GM18499 (cell line): ENCODE results near the gene TTPAL.

Experiments used
- ATAC-seq: cut with Tn5 transposase; IDR thresholded peaks from one replicate; pipeline ENCODE4 v1.9.1; 2021; ENCODE audit warnings: moderate number of reproducible peaks; ENCODE audit not compliant: insufficient read depth, unreplicated experiment

TTPAL gene

GRCh38 chr20:44494681-44495080, 19.0 kb downstream of the TTPAL start:
- ATAC-seq, result no peak

GRCh38 chr20:44495257-44495656, 19.6 kb downstream of the TTPAL start:
- no peak for ATAC-seq

GRCh38 chr20:44495802-44496481, 20.3 kb downstream of the TTPAL start:
- no peak for ATAC-seq

GRCh38 chr20:44496976-44497375, 21.3 kb downstream of the TTPAL start:
- ATAC-seq, result no peak

- no peak for ATAC-seq
Observed at GRCh38 chr20:44497761-44498160, 22.1 kb downstream of the TTPAL start.

GRCh38 chr20:44500221-44500620, 24.5 kb downstream of the TTPAL start:
- no peak for ATAC-seq

- ATAC-seq, result no peak
Observed at GRCh38 chr20:44501448-44501847, 25.8 kb downstream of the TTPAL start.

GRCh38 chr20:44502968-44503367, 27.3 kb downstream of the TTPAL start:
- no peak for ATAC-seq

GRCh38 chr20:44504402-44505307, 29.0 kb downstream of the TTPAL start:
- no peak for ATAC-seq

- no peak for ATAC-seq
Observed at GRCh38 chr20:44509762-44510161, 34.1 kb downstream of the TTPAL start.

GRCh38 chr20:44513871-44514270, 38.2 kb downstream of the TTPAL start:
- ATAC-seq, result no peak

GRCh38 chr20:44516491-44516890, 40.8 kb downstream of the TTPAL start:
- no peak for ATAC-seq

- no peak for ATAC-seq
Observed at GRCh38 chr20:44517454-44517853, 41.8 kb downstream of the TTPAL start.

- no peak for ATAC-seq
Observed at GRCh38 chr20:44518248-44518647, 42.6 kb downstream of the TTPAL start.

GRCh38 chr20:44520881-44521280, 45.2 kb downstream of the TTPAL start:
- ATAC-seq, result no peak

GRCh38 chr20:44521484-44522481, 46.1 kb downstream of the TTPAL start, which contains the start of gene SERINC3:
Gene SERINC3, minus strand, starts transcription at chr20:44522070. Its CDS starts 119 bp downstream, at chr20:44521951.
- peak; percentile 88 for ATAC-seq

GRCh38 chr20:44522841-44523240, 47.2 kb downstream of the TTPAL start:
- ATAC-seq, result no peak

- ATAC-seq, result no peak
Observed at GRCh38 chr20:44523746-44524145, 48.1 kb downstream of the TTPAL start.

- ATAC-seq, result no peak
Observed at GRCh38 chr20:44526129-44526528, 50.5 kb downstream of the TTPAL start.

- no peak for ATAC-seq
Observed at GRCh38 chr20:44527716-44528199, 52.1 kb downstream of the TTPAL start.
